IMR-90 (cell line): ENCODE measurements around the gene MYO3B. TPM values are rescaled to one million over a fixed set of nuclear protein-coding genes. Genes with fewer than 3 reads are reported as not detected.

Source experiments
- ATAC-seq: fragments of 200-7000 bp; cut with Tn5 transposase; 2 replicates; pipeline ENCODE4 v1.9.1; 2020; ENCODE audit warnings: low read depth, mild to moderate bottlenecking, moderate library complexity
- BruUV-seq: library from RNA; stranded (reverse); fragments of 400-500 nt; replicated peaks from 2 replicates; lab custom pipeline; 2021; lab: Mats Ljungman, UMichigan
- CTCF ChIA-PET: fragments of 300-600 bp; formaldehyde crosslinking; extraction: SDS; loops from one replicate; lab custom pipeline; 2021; ENCODE audit warnings: antibody characterized with exemption; lab: Yijun Ruan, JAX
- POLR2A ChIA-PET: fragments of 300-600 bp; sonication (Branson Sonifier 250); formaldehyde crosslinking; loops from one replicate; lab custom pipeline; 2022; ENCODE audit warnings: antibody characterized with exemption; ENCODE audit not compliant: unreplicated experiment; lab: Charles Lee
- DNase-seq: peaks from one replicate; pipeline ENCODE4 v3.0.0; 2013
- H2AFZ ChIP-seq: replicated peaks from 2 replicates; pipeline ENCODE3; 2013; ENCODE audit warnings: low read length, mild to moderate bottlenecking; ENCODE audit not compliant: poor library complexity
- H2AK5ac ChIP-seq: 2 replicates; pipeline ENCODE4 v1.6.1; 2013; ENCODE audit warnings: low read depth, low read length, inconsistent platforms
- H2AK9ac ChIP-seq: replicated peaks from 2 replicates; pipeline ENCODE3; 2013; ENCODE audit warnings: mild to moderate bottlenecking, low read depth, low read length, moderate library complexity; ENCODE audit not compliant: poor library complexity
- H2BK120ac ChIP-seq: 2 replicates; pipeline ENCODE4 v1.6.1; 2013; ENCODE audit warnings: low read depth, low read length, inconsistent platforms
- H2BK15ac ChIP-seq: 3 replicates; pipeline ENCODE4 v1.6.1; 2013; ENCODE audit warnings: low read depth, low read length, inconsistent platforms
- H2BK20ac ChIP-seq: 2 replicates; pipeline ENCODE4 v1.6.1; 2013; ENCODE audit warnings: low read depth, mild to moderate bottlenecking, inconsistent platforms, low read length, moderate library complexity
- H2BK5ac ChIP-seq: 2 replicates; pipeline ENCODE4 v1.6.1; 2013; ENCODE audit warnings: mild to moderate bottlenecking, low read depth, low read length, inconsistent platforms; ENCODE audit not compliant: poor library complexity, severe bottlenecking
- H3K14ac ChIP-seq: replicated peaks from 2 replicates; pipeline ENCODE4 v1.6.1; 2013; ENCODE audit warnings: low read depth, low read length, inconsistent platforms
- H3K18ac ChIP-seq: 2 replicates; pipeline ENCODE4 v1.6.1; 2013; ENCODE audit warnings: low read depth, low read length, control low read depth
- H3K23ac ChIP-seq: 2 replicates; pipeline ENCODE4 v1.6.1; 2013; ENCODE audit warnings: low read depth, low read length, inconsistent platforms
- H3K27ac ChIP-seq: 2 replicates; pipeline ENCODE4 v1.5.1; 2013; ENCODE audit warnings: mild to moderate bottlenecking, control low read depth, low read length; ENCODE audit not compliant: insufficient read depth
- H3K27me3 ChIP-seq: 2 replicates; pipeline ENCODE4 v1.6.1; 2013; ENCODE audit warnings: low read length; ENCODE audit not compliant: control insufficient read depth, insufficient read depth
- H3K36me3 ChIP-seq: 2 replicates; pipeline ENCODE4 v1.6.1; 2013; ENCODE audit warnings: low read length, mixed read lengths; ENCODE audit not compliant: control insufficient read depth, insufficient read depth
- H3K4ac ChIP-seq: 2 replicates; pipeline ENCODE4 v1.6.1; 2013; ENCODE audit warnings: low read depth, low read length, inconsistent platforms
- H3K4me1 ChIP-seq: 2 replicates; pipeline ENCODE4 v1.6.1; 2013; ENCODE audit warnings: low read length, mixed read lengths; ENCODE audit not compliant: control insufficient read depth, insufficient read depth
- H3K4me2 ChIP-seq: 2 replicates; pipeline ENCODE4 v1.6.1; 2013; ENCODE audit warnings: low read depth, mild to moderate bottlenecking, control low read depth, low read length, moderate library complexity
- H3K4me3 ChIP-seq: 2 replicates; pipeline ENCODE4 v1.5.1; 2013; ENCODE audit warnings: low read depth, mild to moderate bottlenecking, control low read depth, low read length, moderate library complexity; ENCODE audit not compliant: insufficient read depth
- H3K56ac ChIP-seq: 2 replicates; pipeline ENCODE4 v1.6.1; 2013; ENCODE audit warnings: low read length, inconsistent platforms; ENCODE audit not compliant: insufficient read depth; ENCODE audit errors: extremely low read depth
- H3K79me1 ChIP-seq, 2 experiments: 2 replicates each; pipeline ENCODE4 v1.6.1; 2013; ENCODE audit warnings: low read length in 2 of 2, inconsistent platforms in 1 of 2, low read depth in 1 of 2
- H3K9ac ChIP-seq: 2 replicates; pipeline ENCODE4 v1.6.1; 2013; ENCODE audit warnings: low read depth, low read length, control low read depth
- H3K9me1 ChIP-seq: 2 replicates; pipeline ENCODE4 v1.6.1; 2013; ENCODE audit warnings: low read length, inconsistent platforms; ENCODE audit not compliant: insufficient read depth
- H3K9me3 ChIP-seq: 2 replicates; pipeline ENCODE4 v1.6.1; 2013; ENCODE audit warnings: low read length; ENCODE audit not compliant: control insufficient read depth, insufficient read depth
- H4K20me1 ChIP-seq: 2 replicates; pipeline ENCODE4 v1.6.1; 2013; ENCODE audit warnings: low read length, inconsistent platforms; ENCODE audit not compliant: insufficient read depth
- H4K5ac ChIP-seq: 2 replicates; pipeline ENCODE4 v1.6.1; 2013; ENCODE audit warnings: mild to moderate bottlenecking, low read depth, low read length, control low read depth
- H4K8ac ChIP-seq, 2 experiments: 2 replicates each; pipeline ENCODE4 v1.6.1; 2013; ENCODE audit warnings: low read depth in 2 of 2, low read length in 2 of 2, control low read depth in 1 of 2, inconsistent platforms in 1 of 2
- H4K91ac ChIP-seq: 2 replicates; pipeline ENCODE4 v1.6.1; 2013; ENCODE audit warnings: low read depth, low read length, inconsistent platforms; ENCODE audit not compliant: insufficient read depth
- BHLHE40 ChIP-seq: fragments of 150-350 bp; IDR thresholded peaks from 2 replicates; pipeline ENCODE4 v1.6.1; 2016; ENCODE audit warnings: mild to moderate bottlenecking, low read depth, low read length
- CEBPB ChIP-seq: IDR thresholded peaks from 2 replicates; pipeline ENCODE4 v1.6.1; 2012; ENCODE audit warnings: low read depth, low read length, improper control_type of control experiment
- CHD1 ChIP-seq: IDR thresholded peaks from 2 replicates; pipeline ENCODE4 v1.6.1; 2012; ENCODE audit warnings: low read depth, low read length, improper control_type of control experiment
- CTCF ChIP-seq: conservative IDR thresholded peaks from 2 replicates; pipeline ENCODE4 v1.5.1; 2012; ENCODE audit warnings: mild to moderate bottlenecking, low read depth, low read length, improper control_type of control experiment
- FOS ChIP-seq: fragments of 150-350 bp; IDR thresholded peaks from 2 replicates; pipeline ENCODE4 v1.6.1; 2016; ENCODE audit warnings: low read depth, low read length
- MAFK ChIP-seq: IDR thresholded peaks from 2 replicates; pipeline ENCODE4 v1.6.1; 2012; ENCODE audit warnings: low read depth, low read length, improper control_type of control experiment
- MAZ ChIP-seq: IDR thresholded peaks from 2 replicates; pipeline ENCODE4 v1.6.1; 2012; ENCODE audit warnings: low read depth, mild to moderate bottlenecking, low read length, improper control_type of control experiment, moderate library complexity, borderline replicate concordance
- MXI1 ChIP-seq: IDR thresholded peaks from 2 replicates; pipeline ENCODE4 v1.6.1; 2012; ENCODE audit warnings: low read depth, mild to moderate bottlenecking, low read length, moderate library complexity, borderline replicate concordance
- NFE2L2 ChIP-seq: fragments of 150-350 bp; IDR thresholded peaks from 2 replicates; pipeline ENCODE4 v1.6.1; 2016; ENCODE audit warnings: low read depth, mild to moderate bottlenecking, low read length
- POLR2A ChIP-seq: IDR thresholded peaks from 2 replicates; pipeline ENCODE4 v1.6.1; 2012; ENCODE audit warnings: mild to moderate bottlenecking, low read depth, low read length
- RAD21 ChIP-seq: IDR thresholded peaks from 2 replicates; pipeline ENCODE4 v1.6.1; 2012; ENCODE audit warnings: low read length, improper control_type of control experiment
- RCOR1 ChIP-seq: IDR thresholded peaks from 2 replicates; pipeline ENCODE4 v1.6.1; 2012; ENCODE audit warnings: mild to moderate bottlenecking, low read length, improper control_type of control experiment; ENCODE audit not compliant: insufficient replicate concordance
- RFX5 ChIP-seq: IDR thresholded peaks from 2 replicates; pipeline ENCODE4 v1.8.0; 2012; ENCODE audit warnings: low read depth, mild to moderate bottlenecking, low read length, moderate library complexity
- SMC3 ChIP-seq: fragments of 150-350 bp; IDR thresholded peaks from 2 replicates; pipeline ENCODE4 v1.6.1; 2016; ENCODE audit warnings: low read depth, mild to moderate bottlenecking, antibody characterized with exemption, low read length, moderate library complexity
- USF2 ChIP-seq: fragments of 150-350 bp; IDR thresholded peaks from 2 replicates; pipeline ENCODE4 v1.6.1; 2017; ENCODE audit warnings: mild to moderate bottlenecking, antibody characterized with exemption, low read length, low read depth
- WGBS, 2 experiments: methylation state at CpG; one replicate each; pipeline versions ENCODE4 v1.1.5 to v1.1.7; 2013; ENCODE audit warnings: missing lambda C conversion rate in 2 of 2; ENCODE audit not compliant: insufficient read length in 1 of 2; ENCODE audit errors: extremely low coverage in 2 of 2; 5-methylcytosine and 5-hydroxymethylcytosine counted together
- dilution Hi-C: fragments of 300-500 bp; cut with HindIII; formaldehyde crosslinking; loops from one replicate; pipeline ENCODE4 v1.14.3; 2018; ENCODE audit warnings: low sequenced_read_pairs; ENCODE audit not compliant: unreplicated experiment
- in situ Hi-C: fragments of 300-500 bp; cut with MboI; formaldehyde crosslinking; loops from 3 replicates; pipeline ENCODE4 v1.14.3; 2019; ENCODE audit warnings: low sequenced_read_pairs, inconsistent platforms, mixed read lengths
- intact Hi-C: fragments of 100-400 bp; cut with micrococcal nuclease; formaldehyde crosslinking; loops from 2 replicates; pipeline ENCODE4 v1.10.0; 2022
- polyA plus RNA-seq, 3 experiments: library from polyadenylated mRNA; depleted of rRNA; stranded (reverse); fragments of >200 nt; gene quantifications; 2 replicates each; pipeline ENCODE4 v1.2.3, GENCODE V29; 2012; ENCODE audit warnings: low replicate concordance in 1 of 3
- total RNA-seq: library from RNA; depleted of rRNA; stranded (reverse); fragments of >200 nt; gene quantifications from 2 replicates; pipeline ENCODE4 v1.2.3, GENCODE V29; 2012
- TF ChIP-seq, protein P1 (sequence below): fragments of 150-350 bp; IDR thresholded peaks from 2 replicates; pipeline ENCODE4 v1.6.1; 2016; ENCODE audit warnings: low read depth, mild to moderate bottlenecking, low read length, moderate library complexity, borderline replicate concordance

The MYO3B gene
- total and polyA plus RNA-seq, 2 of the 4 experiments (the other 2 are of a cell fraction): 0.02 TPM; not detected in 1

GRCh38 chr2:170270278-170270864 is 92.4 kb downstream of the MYO3B start:
- no peak overlapping the region for H3K27ac ChIP-seq
- WGBS, 2 experiments: 33% methylated on average over 2 of the region's 6 CpGs; no CpG with 5 or more reads in 1 of the 2 experiments
- no peak for DNase-seq
- H3K18ac ChIP-seq: no peak overlapping the region
- H2AK9ac ChIP-seq: no peak overlapping the region
- H3K23ac ChIP-seq: no peak overlapping the region
- 0 out of 2 replicates have a peak, but pooled peaks cover 2% of the 10 kb centered on the region for H3K27me3 ChIP-seq
- no peak overlapping the region for H2BK120ac ChIP-seq
- no peak overlapping the region for H3K14ac ChIP-seq
- H4K20me1 ChIP-seq: no peaks in the 10 kb centered on the region
- H4K5ac ChIP-seq: no peak overlapping the region
- no peak overlapping the region for H2BK15ac ChIP-seq
- H3K9ac ChIP-seq: no peak overlapping the region
- no peak overlapping the region for H3K4me2 ChIP-seq
- H3K9me1 ChIP-seq: no peaks in the 10 kb centered on the region
- no peaks in the 10 kb centered on the region for H3K36me3 ChIP-seq
- in situ Hi-C loops: no loop called here
- ATAC-seq: no peak
- CTCF ChIA-PET: interaction anchor here (0.6 kb wide), 1 partner anchor 9 kb away, joined by 5 read pairs; no protein-coding TSS in a partner anchor
- no peak overlapping the region for H4K91ac ChIP-seq
- H2AFZ ChIP-seq: no peak overlapping the region
- no peaks in the 10 kb centered on the region for H3K9me3 ChIP-seq
- H2BK5ac ChIP-seq: no peak overlapping the region
- no peak overlapping the region for H3K4me3 ChIP-seq
- H3K79me1 ChIP-seq: no peaks in the 10 kb centered on the region
- BruUV-seq: no TSS peak
- no peak for TF ChIP-seq NFE2L2
- TF ChIP-seq, protein P1, sequence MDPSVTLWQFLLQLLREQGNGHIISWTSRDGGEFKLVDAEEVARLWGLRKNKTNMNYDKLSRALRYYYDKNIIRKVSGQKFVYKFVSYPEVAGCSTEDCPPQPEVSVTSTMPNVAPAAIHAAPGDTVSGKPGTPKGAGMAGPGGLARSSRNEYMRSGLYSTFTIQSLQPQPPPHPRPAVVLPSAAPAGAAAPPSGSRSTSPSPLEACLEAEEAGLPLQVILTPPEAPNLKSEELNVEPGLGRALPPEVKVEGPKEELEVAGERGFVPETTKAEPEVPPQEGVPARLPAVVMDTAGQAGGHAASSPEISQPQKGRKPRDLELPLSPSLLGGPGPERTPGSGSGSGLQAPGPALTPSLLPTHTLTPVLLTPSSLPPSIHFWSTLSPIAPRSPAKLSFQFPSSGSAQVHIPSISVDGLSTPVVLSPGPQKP: no peak
- no peak for TF ChIP-seq MXI1
- no peak for TF ChIP-seq SMC3
- TF ChIP-seq CTCF: no peak
- no peak for TF ChIP-seq CEBPB
- TF ChIP-seq FOS: no peak
- no peak for TF ChIP-seq BHLHE40
- no peak for TF ChIP-seq MAFK
- no peak for TF ChIP-seq USF2
- TF ChIP-seq RAD21: no peak
- TF ChIP-seq RCOR1: no peak
- TF ChIP-seq RFX5: no peak
- no peak for TF ChIP-seq POLR2A
- TF ChIP-seq MAZ: no peak
- TF ChIP-seq CHD1: no peak
- intact Hi-C loops: no loop called here
- H2AK5ac ChIP-seq: no peak overlapping the region
- no peak overlapping the region for H3K4ac ChIP-seq
- dilution Hi-C loops: no loop called here
- no peak overlapping the region for H4K8ac ChIP-seq
- H3K56ac ChIP-seq: no peak overlapping the region
- H2BK20ac ChIP-seq: no peak overlapping the region
- no peaks in the 10 kb centered on the region for H3K4me1 ChIP-seq
- POLR2A ChIA-PET: no interaction called here
